MG63 (cell line): Measurements from ENCODE around the gene UBE2L3. TPM values are rescaled to one million over a fixed set of nuclear protein-coding genes. Genes with fewer than 3 reads are reported as not detected.
"Not testable (repeated sequence)": the region's sequence is repeated elsewhere in the genome, so short reads cannot be mapped to it uniquely, and the experiment has no call there.

Experiments used
- DNase-seq: peaks from one replicate; pipeline ENCODE4 v3.0.0-alpha.2; 2020
- H3K27me3 ChIP-seq: fragments of 250-450 bp; sonication (Bioruptor Pico); 2 replicates; pipeline ENCODE4 v1.5.1; 2020; ENCODE audit warnings: mild to moderate bottlenecking, moderate library complexity
- H3K36me3 ChIP-seq: fragments of 250-450 bp; sonication (Bioruptor Pico); 2 replicates; pipeline ENCODE4 v1.5.1; 2020; ENCODE audit warnings: mild to moderate bottlenecking, moderate library complexity
- H3K4me3 ChIP-seq: fragments of 250-450 bp; sonication (Bioruptor Pico); 2 replicates; pipeline ENCODE4 v1.5.1; 2020; ENCODE audit warnings: mild to moderate bottlenecking, moderate library complexity
- H3K9me3 ChIP-seq: fragments of 250-450 bp; sonication (Bioruptor Pico); 2 replicates; pipeline ENCODE4 v1.5.1; 2020; ENCODE audit warnings: mild to moderate bottlenecking, moderate library complexity
- total RNA-seq: library from RNA; depleted of rRNA; stranded (reverse); fragments of >200 nt; shearing (Covaris generic); gene quantifications from 2 replicates; pipeline ENCODE4 v1.2.3, GENCODE V29; 2014; ENCODE audit warnings: low replicate concordance; rRNA removed

UBE2L3 gene
- 35.8 and 37.1 TPM in 2 replicates for total RNA-seq

DNA sequence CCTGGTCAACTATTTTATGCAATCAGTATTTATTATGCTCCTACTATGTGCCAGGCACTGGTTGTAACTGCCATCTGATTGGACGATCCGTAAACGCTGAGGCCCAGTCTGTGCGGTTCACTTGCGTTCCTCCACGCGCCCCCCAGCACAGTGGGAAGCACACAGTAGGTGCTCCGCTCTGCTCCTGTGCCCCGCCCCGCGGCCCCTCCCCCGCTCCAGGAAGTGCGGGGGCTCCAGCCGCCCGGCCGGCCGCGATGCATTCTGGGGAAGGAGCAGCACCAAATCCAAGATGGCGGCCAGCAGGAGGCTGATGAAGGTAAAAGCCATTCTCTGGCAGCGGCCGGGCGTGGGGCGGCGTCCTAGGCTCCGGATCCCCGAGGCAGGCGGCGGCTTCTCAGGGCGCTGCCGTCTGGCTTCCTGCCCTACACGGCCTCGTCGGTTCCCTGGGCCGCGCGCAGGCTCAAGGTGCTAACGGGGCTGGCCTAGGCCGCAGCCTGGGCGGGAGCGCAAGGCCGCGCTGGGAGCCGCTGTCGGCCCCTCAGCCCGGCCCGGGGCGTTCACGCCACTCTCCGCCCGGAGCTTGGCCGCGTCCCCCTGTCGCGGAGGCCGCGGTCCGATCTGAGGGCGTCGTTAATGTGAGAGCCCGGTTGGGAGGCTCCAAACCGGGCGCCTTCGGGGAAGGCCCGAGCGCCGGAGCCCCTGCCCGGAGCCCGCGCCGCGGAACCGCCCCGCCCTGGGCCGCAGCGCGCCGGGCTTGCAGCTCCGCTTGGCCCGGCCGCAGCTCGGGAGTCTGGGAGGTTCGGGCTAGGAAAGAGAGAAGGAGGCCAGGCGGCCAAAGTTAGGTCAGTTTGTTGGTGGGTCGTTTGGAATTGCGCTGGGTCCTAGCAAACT lies at the start of gene UBE2L3:
Gene UBE2L3 (plus strand): TSS at position 259 of the 891 bp plus-strand sequence. CDS start 31 bp downstream, at position 290.
- Histone ChIP-seq H3K36me3 (peaks cover 29% of the 10 kb centered on the region), H3K27me3 (no peaks in the 10 kb centered on the region), H3K4me3 (peak within 1 kb of the TSS; percentile 96), H3K9me3 (no peaks in the 10 kb centered on the region)
- DNase-seq, result peak; percentile 88

DNA sequence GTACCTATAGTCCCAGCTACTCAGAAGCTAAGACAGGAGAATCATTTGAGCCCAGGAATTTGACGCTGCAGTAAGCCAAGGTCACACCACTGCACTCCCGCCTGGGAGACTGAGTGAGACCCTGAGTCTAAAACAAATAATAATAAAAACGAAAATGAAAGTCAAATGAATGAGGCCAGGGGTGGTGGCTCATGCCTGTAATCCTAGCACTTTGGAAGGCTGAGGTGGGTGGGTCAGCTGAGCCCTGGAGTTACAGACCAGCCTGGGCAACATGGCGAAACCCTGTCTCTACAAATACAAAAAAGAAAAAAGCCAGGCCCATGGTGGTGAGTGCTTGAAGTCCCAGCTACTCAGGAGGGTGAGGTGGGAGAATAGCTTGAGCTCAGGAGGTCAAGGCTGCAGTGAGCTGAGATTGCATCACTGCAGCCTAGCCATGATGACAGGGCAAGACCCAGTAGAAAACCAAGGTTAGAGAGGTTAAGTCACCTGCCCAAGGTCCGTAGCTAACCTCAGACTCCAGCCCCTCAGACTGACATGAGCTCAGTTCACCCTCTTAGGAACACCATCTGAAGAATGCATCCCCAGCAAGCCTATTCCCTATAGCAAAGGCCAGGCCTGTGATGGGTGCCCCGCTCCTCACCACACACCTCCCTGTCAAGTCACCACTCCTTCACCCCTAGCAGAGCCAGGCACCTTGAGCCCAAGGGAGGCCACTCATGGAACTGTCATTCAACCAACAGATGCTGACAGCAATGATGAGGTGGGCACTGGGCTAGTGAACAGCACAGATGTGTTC lies 40.6 kb upstream of the UBE2L3 start:
- not testable (repeated sequence) for H3K4me3 ChIP-seq, DNase-seq, H3K9me3 ChIP-seq, H3K27me3 ChIP-seq, H3K36me3 ChIP-seq

DNA sequence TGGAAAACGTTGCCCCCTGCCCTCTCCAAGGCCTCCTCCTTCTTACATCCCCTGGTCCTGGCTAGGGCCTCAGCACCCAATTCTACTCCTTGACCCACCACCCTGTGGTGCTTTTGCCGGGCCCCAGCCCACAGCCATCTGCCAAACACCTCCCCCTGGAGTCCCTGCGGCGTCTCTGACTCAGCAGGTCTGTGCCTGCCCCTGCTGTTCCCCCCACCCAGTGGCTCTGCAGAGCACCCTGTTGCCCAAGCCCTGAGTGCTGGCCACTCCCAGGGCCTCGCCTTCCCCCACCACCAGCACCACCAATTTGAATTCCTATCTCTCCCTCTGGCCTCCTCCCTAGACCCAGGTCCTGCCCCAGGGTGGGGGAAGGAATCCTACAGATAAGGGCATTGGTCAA lies 36.0 kb upstream of the UBE2L3 start:
- not testable (repeated sequence) for H3K4me3 ChIP-seq, H3K36me3 ChIP-seq, DNase-seq, H3K27me3 ChIP-seq, H3K9me3 ChIP-seq

DNA sequence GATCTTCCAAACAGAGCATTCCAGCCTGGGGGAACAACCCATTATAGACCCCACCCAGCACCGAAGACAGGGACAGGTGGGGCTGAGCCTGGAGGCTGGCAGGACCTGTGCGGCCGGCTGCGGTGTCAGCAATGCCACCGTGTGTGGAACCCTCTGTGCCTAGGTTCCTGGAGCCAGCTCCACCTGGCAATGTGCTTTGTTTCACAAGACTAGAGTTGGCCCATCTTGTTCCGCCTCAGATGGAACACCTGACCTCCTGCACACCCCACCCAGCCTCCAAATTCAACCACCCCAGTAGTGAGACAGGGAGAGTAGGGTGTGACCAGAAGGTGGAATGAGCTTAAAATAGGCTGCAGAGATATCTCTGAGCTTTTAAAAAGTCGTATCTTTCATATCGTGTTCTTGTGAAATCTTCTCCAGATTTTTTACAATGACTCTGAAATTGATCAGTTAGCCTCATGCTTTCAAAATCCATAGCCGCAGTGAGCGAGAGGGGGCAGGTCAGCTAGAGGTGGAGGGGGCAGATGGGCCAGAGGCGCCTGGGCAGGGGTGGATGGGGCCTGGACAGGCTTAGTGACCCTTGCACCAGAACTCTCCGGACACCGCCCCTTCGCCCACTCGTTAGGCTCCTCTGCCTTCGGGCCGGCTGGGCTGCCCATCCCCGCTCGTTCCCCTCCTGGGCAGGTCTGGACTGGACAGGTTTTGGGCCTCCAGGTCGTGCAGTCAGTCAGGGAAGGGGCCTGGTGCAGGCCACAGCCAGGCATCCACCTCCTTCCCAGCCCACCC lies 34.5 kb upstream of the UBE2L3 start:
- not testable (repeated sequence) for H3K36me3 ChIP-seq, DNase-seq, H3K27me3 ChIP-seq, H3K9me3 ChIP-seq, H3K4me3 ChIP-seq

DNA sequence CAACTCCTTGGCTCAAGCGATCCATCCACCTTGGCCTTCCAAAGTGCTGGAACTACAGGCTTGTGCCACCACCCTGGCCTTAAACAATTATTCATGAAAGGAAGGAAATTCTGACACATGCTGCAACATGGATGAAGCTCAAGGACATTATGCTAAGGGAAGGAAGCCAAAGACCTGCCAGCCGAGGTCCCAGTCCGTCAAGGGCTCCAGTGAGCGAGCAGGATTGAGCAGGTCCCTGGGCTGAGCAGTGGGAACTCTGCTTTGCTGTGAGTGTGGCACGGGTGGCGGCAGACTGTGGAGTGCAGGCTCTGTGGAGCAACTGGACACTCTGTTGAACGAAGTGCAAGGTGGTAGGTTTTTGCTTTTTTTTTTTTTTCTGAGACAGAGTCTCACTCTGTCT lies 27.7 kb upstream of the UBE2L3 start:
- not testable (repeated sequence) for H3K36me3 ChIP-seq, H3K27me3 ChIP-seq, DNase-seq, H3K9me3 ChIP-seq, H3K4me3 ChIP-seq

DNA sequence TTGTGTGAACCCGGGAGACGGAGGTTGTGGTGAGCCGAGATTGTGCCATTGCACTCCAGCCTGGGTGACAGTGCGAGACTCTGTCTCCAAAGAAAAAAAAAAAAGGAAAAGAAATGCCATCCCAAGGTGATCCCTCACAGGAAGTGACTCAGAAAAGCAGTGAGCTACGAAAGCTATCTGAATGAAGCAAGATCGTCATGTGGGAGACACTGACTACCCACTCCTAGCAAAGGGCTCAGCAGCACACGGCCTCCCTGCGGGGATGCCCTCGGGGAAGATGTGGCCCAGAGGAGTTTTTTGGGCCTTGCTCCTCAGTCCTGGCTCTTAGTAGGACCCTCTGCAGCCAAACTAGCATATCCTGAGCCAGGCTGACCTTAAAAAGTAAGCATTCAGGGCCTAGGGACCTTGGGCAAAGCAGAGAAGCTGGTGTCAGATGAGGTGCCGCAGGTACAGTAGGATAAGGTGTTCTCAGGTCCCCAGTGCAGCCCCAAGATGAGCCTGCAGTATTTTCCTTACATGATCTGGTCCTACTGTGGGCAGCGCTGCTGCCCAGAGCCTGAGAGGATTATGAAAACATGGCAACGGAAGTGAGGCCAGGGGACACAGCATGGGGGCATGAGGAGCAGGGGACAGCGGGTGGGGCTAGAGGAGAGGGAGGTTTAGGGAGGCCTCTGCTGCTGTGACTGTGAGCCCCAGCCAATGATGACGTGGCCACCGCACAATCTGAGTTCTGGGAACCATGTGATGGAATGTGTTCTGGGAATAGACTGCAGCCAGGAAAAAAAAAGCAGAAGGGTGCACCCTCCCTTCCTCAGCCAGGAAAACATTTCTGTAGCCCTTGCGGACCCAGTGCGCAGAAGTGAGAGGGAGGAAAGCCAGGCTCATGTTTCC lies 22.8 kb upstream of the UBE2L3 start:
- not testable (repeated sequence) for DNase-seq, H3K4me3 ChIP-seq, H3K36me3 ChIP-seq, H3K9me3 ChIP-seq, H3K27me3 ChIP-seq

DNA sequence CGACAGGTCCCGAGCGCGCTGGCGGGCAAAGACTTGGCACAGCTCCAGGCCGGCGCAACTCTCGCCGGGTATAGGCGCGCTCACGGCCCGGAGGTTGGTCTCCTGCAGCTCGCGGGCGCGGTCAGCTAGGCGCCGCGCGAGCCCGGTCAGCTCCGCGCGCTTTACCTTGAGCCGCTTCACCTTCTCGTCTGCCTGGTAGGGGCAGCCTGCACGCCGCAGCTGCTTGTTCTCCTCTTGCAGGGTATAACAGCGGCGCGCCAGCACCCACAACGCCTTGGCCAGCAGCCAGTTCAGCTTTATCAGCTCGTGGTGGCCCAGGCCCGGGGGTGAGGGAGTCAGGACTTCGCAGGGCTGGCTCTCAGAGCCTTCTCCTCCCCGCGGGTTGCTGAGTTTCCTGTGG lies 18.0 kb upstream of the UBE2L3 start:
- H3K9me3 ChIP-seq, H3K27me3 ChIP-seq, H3K36me3 ChIP-seq, DNase-seq, H3K4me3 ChIP-seq: not testable (repeated sequence)

DNA sequence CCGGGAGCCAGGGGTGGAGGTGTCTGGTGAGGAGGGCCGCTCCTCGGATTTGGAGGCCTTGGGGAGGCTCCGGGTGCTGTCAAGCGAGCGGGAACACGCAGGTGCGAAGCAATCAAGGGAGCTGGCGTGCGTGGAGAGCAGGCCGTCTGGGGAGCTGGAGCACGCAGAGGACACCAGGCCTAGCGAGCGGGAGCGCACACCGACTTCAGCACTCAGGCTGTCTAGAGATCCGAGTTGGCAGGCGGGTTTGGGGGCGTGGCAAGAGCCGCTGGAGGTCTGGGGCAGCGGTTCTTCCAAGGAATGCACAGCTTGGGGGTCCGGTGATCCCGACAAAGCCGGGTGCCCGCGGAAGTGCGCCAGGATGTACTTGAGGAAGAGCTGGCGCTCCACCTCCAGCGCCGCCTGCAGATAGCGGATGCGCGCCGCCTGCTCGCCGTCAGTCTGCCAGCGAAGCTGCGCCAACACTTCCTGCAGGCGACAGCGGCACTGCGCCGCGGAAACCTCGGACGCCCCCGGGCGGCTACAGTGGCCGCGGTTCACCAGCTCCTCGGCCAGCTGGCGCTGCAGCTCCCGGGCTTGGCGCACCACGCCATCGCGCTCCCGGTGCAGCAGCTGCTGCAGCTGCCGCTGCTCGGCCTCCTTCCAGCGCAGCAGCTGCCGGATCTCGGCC lies 17.4 kb upstream of the UBE2L3 start:
- not testable (repeated sequence) for H3K36me3 ChIP-seq, H3K27me3 ChIP-seq, H3K4me3 ChIP-seq, DNase-seq, H3K9me3 ChIP-seq

DNA sequence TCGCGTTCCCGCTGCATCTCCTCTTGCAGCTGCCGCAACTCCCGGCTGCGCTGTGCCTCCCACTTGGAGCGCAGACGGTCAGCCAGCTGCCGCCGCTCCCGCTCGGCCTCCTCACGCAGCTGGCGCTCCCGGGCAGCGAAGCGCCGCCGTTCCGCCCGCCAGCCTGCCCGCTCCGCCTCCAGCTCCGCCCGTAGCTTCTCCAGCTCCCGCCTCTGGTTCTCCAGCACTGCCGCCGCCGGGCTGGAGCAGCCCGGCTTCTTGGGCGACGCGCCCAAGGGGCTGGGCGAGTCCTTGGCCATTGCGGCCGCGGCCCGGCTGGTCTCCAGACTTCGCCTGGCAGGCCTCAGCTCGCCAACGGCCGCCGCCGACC lies 16.9 kb upstream of the UBE2L3 start:
- H3K9me3 ChIP-seq, H3K4me3 ChIP-seq, H3K36me3 ChIP-seq, H3K27me3 ChIP-seq, DNase-seq: not testable (repeated sequence)

DNA sequence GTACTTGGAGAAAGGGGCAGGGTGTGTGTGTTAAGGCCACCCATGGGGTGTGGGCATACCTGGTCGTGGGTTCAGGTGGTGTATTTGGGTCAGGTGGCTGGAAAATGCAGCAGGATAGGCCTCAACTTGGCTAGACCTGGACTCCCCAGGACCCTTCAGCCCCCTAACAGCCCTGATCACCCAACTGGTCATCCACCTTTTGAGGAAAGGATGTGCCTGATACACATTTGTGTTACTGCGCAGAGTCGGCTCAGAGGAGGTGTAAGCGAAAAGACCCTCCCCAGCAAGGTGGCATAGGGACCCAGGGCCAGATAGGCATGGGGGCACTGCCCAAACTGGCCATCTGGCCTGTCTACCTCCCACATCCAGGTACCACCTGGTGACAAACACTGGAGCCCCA lies 16.2 kb upstream of the UBE2L3 start, which contains the start of gene RIMBP3C:
Gene RIMBP3C (minus strand): TSS at position 101 of the 400 bp plus-strand sequence. CDS start 485 bp downstream, outside the sequence.
- DNase-seq, H3K4me3 ChIP-seq: not testable (repeated sequence)

DNA sequence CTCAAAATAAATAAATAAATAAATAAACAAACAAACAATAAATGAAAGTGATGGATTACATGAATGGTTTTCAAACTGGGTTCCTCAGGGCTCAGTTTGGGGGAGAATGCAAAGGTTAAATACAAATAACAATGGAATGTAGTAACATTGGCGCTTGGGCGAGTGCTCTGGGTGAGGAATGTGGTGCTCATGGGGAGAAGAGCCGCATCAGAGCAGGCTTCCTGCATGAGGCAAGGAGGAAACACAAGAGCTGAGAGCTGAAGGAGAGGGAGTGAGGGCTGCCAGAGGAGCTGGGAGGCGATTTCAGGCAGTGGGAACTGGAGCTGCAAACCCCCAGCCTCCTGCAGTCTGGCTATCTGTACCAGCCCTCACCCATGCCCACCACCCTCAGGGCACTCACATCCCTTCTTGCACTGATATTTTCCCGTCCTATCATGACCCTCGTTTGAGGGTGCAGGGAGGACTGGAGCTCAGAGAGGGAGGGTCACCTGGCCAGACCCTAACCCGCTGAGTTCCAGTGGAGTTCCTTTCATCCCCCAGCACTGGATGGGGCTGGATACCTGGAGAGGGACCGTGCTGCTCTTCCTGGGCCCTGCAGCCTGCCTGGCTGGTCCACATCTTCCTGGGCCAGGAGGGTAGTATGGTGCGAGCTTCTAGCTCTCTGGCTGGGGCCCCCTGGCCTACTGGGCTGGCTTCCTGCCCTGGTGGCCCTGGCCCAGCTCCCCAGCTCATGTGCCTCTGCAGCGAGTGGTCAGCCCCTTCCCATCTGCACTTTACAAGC lies 8.0 kb upstream of the UBE2L3 start:
- DNase-seq, H3K27me3 ChIP-seq, H3K36me3 ChIP-seq, H3K4me3 ChIP-seq, H3K9me3 ChIP-seq: not testable (repeated sequence)

More for the DNA sequence above, 16.2 kb upstream of the UBE2L3 start, which contains the start of gene RIMBP3C:
- not testable (repeated sequence) for H3K9me3 ChIP-seq, H3K27me3 ChIP-seq, H3K36me3 ChIP-seq

DNA sequence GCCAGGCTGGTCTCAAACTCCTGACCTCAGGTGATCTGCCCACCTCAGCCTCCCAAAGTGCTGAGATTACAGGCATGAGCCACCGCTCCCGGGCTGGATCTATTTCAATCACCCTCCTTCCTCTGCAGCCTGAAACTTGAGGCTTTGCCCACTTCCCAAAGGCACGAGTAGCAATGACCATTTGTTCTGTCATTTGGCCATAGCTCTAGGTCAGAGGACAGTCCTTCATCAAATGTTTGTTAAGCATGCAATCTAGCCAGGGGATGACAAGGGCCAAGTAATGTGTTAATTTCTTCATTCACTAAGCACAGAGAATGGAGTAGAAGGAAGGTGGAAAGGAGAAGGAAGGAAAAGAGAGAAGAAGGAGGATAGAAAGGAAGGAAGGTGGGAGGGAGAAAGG lies 6.9 kb upstream of the UBE2L3 start:
- DNase-seq, H3K36me3 ChIP-seq, H3K4me3 ChIP-seq, H3K9me3 ChIP-seq, H3K27me3 ChIP-seq: not testable (repeated sequence)

DNA sequence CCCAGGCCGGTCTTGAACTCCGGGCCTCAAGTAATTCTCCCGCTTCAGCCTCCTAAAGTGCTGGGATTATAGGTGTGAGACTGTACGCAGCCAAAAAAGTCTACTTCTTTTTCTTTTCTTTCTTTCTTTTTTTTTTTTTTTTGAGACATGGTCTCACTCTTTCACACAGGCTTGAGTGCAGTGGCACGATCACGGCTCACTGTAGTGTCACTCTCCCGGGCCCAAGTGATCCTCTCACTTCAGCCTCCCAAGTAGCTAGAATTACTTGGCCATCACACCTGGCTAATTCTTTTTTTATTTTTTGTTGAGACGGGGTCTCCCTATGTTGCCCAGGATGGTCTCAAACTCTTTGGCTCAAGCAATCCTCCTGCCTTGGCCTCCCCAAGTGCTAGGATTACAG lies 3.6 kb upstream of the UBE2L3 start:
- H3K36me3 ChIP-seq, result peaks cover 8% of the 10 kb centered on the region
- DNase-seq, result no peak
- no peak overlapping the region for H3K4me3 ChIP-seq
- no peaks in the 10 kb centered on the region for H3K27me3 ChIP-seq
- no peaks in the 10 kb centered on the region for H3K9me3 ChIP-seq

DNA sequence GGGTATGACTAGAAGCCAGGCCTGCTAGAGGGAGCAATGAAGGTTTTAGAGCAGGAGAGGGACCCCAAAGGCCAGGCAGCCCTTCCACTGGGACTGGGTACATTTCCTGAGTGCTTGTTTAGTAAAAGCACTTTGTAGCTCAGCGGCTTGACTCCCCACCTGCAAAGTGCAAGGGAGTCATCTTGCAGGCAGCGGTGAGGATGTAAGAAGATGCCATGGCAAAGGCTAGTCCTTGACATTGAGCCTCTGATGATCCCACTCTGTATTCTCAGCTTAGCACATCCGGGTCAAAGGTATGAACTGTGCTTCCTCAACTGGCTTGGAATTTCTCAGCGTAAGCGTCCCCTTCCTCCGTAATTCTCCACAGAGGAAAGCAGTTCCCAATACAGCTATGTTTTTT lies 3.1 kb upstream of the UBE2L3 start:
- DNase-seq, result no peak
- peaks cover 10% of the 10 kb centered on the region for H3K36me3 ChIP-seq
- H3K9me3 ChIP-seq, result no peaks in the 10 kb centered on the region
- H3K4me3 ChIP-seq, result no peak overlapping the region
- H3K27me3 ChIP-seq, result no peaks in the 10 kb centered on the region
